Natural killer cell (primary cell): Measurements from ENCODE around the gene STARD13. TPM values are rescaled to one million over a fixed set of nuclear protein-coding genes. Genes with fewer than 3 reads are reported as not detected.

Source experiments
- ATAC-seq, 3 donors: fragments of 150-1000 bp in 2 of 3; fragments of 200-7000 bp in 1 of 3; cut with Tn5 transposase; 1 replicate in 1 of 3; 2 replicates in 2 of 3; pipeline ENCODE4 v1.10.0; 2021; ENCODE audit warnings: mild to moderate bottlenecking in 2 of 3, moderate library complexity in 2 of 3
- DNase-seq, 2 donors: peaks; one replicate each; pipeline versions ENCODE4 v3.0.0 to v3.0.0-alpha.2; 2013 to 2021; ENCODE audit warnings: mixed read lengths in 1 of 2
- H3K27ac ChIP-seq: one replicate; pipeline ENCODE4 v1.5.1; 2013; ENCODE audit warnings: mild to moderate bottlenecking, low read length
- H3K27me3 ChIP-seq: one replicate; pipeline ENCODE4 v1.6.1; 2013; ENCODE audit warnings: low read length; ENCODE audit not compliant: control insufficient read depth, insufficient read depth
- H3K36me3 ChIP-seq: one replicate; pipeline ENCODE4 v1.6.1; 2013; ENCODE audit warnings: low read length; ENCODE audit not compliant: control insufficient read depth, insufficient read depth
- H3K4me1 ChIP-seq: one replicate; pipeline ENCODE4 v1.6.1; 2013; ENCODE audit warnings: low read length; ENCODE audit not compliant: control insufficient read depth, insufficient read depth
- H3K4me3 ChIP-seq: one replicate; pipeline ENCODE4 v1.5.1; 2013; ENCODE audit warnings: low read length
- H3K9me3 ChIP-seq: one replicate; pipeline ENCODE4 v1.6.1; 2013; ENCODE audit warnings: low read length; ENCODE audit not compliant: control insufficient read depth, insufficient read depth
- H3K27ac Mint-ChIP-seq, 2 donors: one replicate each; pipeline ENCODE4 v1.8.0; 2022; ENCODE audit warnings: mild to moderate bottlenecking in 2 of 2, mixed read lengths in 2 of 2, moderate library complexity in 1 of 2
- H3K27me3 Mint-ChIP-seq, 2 donors: one replicate each; pipeline ENCODE4 v1.8.0; 2022; ENCODE audit warnings: low read depth in 2 of 2, mixed read lengths in 2 of 2
- H3K36me3 Mint-ChIP-seq: one replicate; pipeline ENCODE4 v1.8.0; 2022; ENCODE audit warnings: mixed read lengths
- H3K4me1 Mint-ChIP-seq, 2 donors: one replicate each; pipeline ENCODE4 v1.8.0; 2022; ENCODE audit warnings: mixed read lengths in 2 of 2
- H3K4me3 Mint-ChIP-seq: one replicate; pipeline ENCODE4 v1.8.0; 2022; ENCODE audit warnings: mild to moderate bottlenecking, moderate library complexity, mixed read lengths
- H3K9me3 Mint-ChIP-seq, 2 donors: one replicate each; pipeline ENCODE4 v1.8.0; 2022; ENCODE audit warnings: mixed read lengths in 2 of 2
- WGBS: methylation state at CpG from one replicate; pipeline ENCODE4 v1.1.7; 2013; ENCODE audit warnings: missing lambda C conversion rate; ENCODE audit not compliant: insufficient coverage; 5-methylcytosine and 5-hydroxymethylcytosine counted together
- intact Hi-C: fragments of 100-400 bp; cut with micrococcal nuclease; formaldehyde crosslinking; loops from one replicate; pipeline ENCODE4 v1.14.2; 2022
- total RNA-seq, 4 donors: library from RNA; stranded (reverse); fragments of 120-200 nt in 1 of 4; gene quantifications; one replicate each; pipeline versions ENCODE4 v1.2.3 to v1.2.4, GENCODE V29; 2013 to 2022
- TF ChIP-seq, protein P1 (sequence below): fragments of 200-600 bp; IDR thresholded peaks from one replicate; pipeline ENCODE4 v1.8.0; 2022; ENCODE audit warnings: antibody characterized with exemption

The STARD13 gene
- total RNA-seq, 3 donors from 2014 or later (not counting 1 experiment from before 2014, with no cell fraction given) = not detected

GRCh38 chr13:33128134-33128533 lies 157.4 kb downstream of the STARD13 start:
- Mint-ChIP-seq H3K9me3 (peaks cover 0 to 2% of the 10 kb centered on the region in 2 donors), H3K27ac (no peak overlapping the region), H3K27me3 (no peaks in the 10 kb centered on the region), H3K4me3 (no peak overlapping the region), H3K36me3 (no peaks in the 10 kb centered on the region), H3K4me1 (no peaks in the 10 kb centered on the region)
- Histone ChIP-seq H3K9me3 (no peaks in the 10 kb centered on the region), H3K27ac (no peak overlapping the region), H3K27me3 (no peaks in the 10 kb centered on the region), H3K36me3 (no peaks in the 10 kb centered on the region), H3K4me3 (no peak overlapping the region), H3K4me1 (no peaks in the 10 kb centered on the region)
- ATAC-seq = no peak
- 69% methylated on average over 3 of the region's 4 CpGs for WGBS
- DNase-seq = no peak
- intact Hi-C loops = no loop called here
- TF ChIP-seq, protein P1, sequence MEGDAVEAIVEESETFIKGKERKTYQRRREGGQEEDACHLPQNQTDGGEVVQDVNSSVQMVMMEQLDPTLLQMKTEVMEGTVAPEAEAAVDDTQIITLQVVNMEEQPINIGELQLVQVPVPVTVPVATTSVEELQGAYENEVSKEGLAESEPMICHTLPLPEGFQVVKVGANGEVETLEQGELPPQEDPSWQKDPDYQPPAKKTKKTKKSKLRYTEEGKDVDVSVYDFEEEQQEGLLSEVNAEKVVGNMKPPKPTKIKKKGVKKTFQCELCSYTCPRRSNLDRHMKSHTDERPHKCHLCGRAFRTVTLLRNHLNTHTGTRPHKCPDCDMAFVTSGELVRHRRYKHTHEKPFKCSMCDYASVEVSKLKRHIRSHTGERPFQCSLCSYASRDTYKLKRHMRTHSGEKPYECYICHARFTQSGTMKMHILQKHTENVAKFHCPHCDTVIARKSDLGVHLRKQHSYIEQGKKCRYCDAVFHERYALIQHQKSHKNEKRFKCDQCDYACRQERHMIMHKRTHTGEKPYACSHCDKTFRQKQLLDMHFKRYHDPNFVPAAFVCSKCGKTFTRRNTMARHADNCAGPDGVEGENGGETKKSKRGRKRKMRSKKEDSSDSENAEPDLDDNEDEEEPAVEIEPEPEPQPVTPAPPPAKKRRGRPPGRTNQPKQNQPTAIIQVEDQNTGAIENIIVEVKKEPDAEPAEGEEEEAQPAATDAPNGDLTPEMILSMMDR = no peak

DNA sequence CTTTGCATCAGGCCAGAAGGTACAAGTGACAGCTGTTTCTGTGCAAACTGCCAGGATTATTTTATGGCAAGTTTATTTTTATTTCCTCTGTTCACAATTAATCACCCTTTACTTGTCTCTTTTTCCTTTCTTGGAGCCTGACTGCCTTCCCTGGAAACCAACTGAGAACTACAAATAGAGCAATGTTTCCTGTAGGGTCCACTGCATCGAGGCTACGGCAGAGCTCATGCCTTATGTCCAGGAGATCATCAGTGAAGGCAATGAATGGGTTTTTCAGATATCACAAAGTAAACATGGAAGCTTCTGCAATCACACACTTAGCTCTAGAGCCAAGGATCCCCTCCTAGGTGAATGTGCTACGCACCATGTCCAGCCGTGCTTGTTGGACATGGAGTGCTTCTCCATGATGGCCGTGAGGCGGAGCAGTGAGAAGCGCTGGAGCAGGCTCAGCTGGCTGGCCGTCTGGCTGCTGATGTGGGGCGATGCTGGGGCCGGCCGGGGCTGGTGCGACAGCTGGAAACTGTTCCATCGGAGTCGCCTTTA lies 158.5 kb downstream of the STARD13 start:
- no peaks in the 10 kb centered on the region for H3K27me3 Mint-ChIP-seq
- peaks cover 0 to 2% of the 10 kb centered on the region in 2 donors for H3K9me3 Mint-ChIP-seq
- Histone ChIP-seq H3K4me3 (no peak overlapping the region), H3K4me1 (no peaks in the 10 kb centered on the region), H3K27ac (no peak overlapping the region), H3K36me3 (no peaks in the 10 kb centered on the region), H3K27me3 (no peaks in the 10 kb centered on the region), H3K9me3 (no peaks in the 10 kb centered on the region)
- intact Hi-C loops = no loop called here
- no peak for ATAC-seq
- TF ChIP-seq, protein P1 = no peak
- WGBS = 91% methylated on average over 14 of the region's 14 CpGs
- H3K4me3 Mint-ChIP-seq = no peak overlapping the region
- H3K27ac Mint-ChIP-seq = no peak overlapping the region
- no peaks in the 10 kb centered on the region for H3K4me1 Mint-ChIP-seq
- H3K36me3 Mint-ChIP-seq = no peaks in the 10 kb centered on the region
- DNase-seq = no peak

DNA sequence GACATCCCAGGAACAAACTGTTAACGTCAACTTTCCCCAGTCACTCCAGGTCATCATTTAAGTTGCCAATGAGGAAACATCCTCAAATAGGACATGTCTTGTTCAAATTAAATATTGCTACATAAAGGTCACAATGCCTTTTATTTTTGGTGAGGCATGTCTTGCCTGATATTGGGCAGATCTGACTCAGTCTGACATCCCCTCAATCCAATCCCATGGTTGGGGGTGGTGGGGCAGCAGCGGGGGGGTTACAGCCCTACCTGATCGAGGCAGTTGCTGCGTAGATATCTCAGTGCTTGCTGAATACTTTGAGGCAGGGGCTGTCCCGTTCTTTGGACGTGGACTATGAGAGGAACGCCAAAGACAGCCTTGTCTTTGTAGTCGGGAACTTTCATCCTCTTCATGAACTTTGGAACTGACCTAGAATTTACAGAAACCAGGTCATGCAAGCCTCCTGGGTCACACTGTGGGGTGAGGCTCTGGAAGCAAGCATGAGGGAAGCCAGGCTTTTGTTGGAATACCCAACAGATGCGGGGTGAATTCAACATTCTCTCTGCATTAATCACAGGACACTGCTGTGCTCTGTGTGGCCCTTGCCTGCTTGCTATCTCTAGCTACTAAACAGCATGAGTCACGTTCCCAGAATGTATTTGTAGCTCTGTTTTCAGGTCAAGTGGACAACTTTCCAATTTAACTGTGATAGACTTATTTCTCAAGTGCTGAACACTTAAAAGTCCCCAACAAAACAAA lies 159.6 kb downstream of the STARD13 start:
- Histone ChIP-seq H3K4me3 (no peak overlapping the region), H3K36me3 (no peaks in the 10 kb centered on the region), H3K4me1 (no peaks in the 10 kb centered on the region), H3K27me3 (no peaks in the 10 kb centered on the region), H3K9me3 (no peaks in the 10 kb centered on the region), H3K27ac (no peak overlapping the region)
- TF ChIP-seq, protein P1 = no peak
- Mint-ChIP-seq H3K4me1 (no peaks in the 10 kb centered on the region), H3K27me3 (no peaks in the 10 kb centered on the region), H3K36me3 (no peaks in the 10 kb centered on the region), H3K4me3 (no peak overlapping the region), H3K27ac (no peak overlapping the region), H3K9me3 (peaks cover 0 to 2% of the 10 kb centered on the region in 2 donors)
- DNase-seq (no peak), ATAC-seq (no peak)
- WGBS = 88% methylated on average over 10 of the region's 10 CpGs
- intact Hi-C loops = no loop called here
